GM12865 (cell line): ENCODE measurements around the gene NDUFA3.

Experiments used
- DNase-seq: peaks from one replicate; pipeline ENCODE4 v3.0.0; 2010; ENCODE audit warnings: low read depth
- H3K4me3 ChIP-seq: 2 replicates; pipeline ENCODE4 v1.5.1; 2011; ENCODE audit warnings: mild to moderate bottlenecking, low read depth, low read length, control low read depth
- CTCF ChIP-seq: IDR thresholded peaks from 2 replicates; pipeline ENCODE4 v1.5.1; 2011; ENCODE audit warnings: low read length, control low read depth, low read depth, inconsistent platforms; ENCODE audit not compliant: insufficient read depth; ENCODE audit errors: missing control alignments

The NDUFA3 gene

GRCh38 chr19:54133957-54134590 lies 31.4 kb downstream of the NDUFA3 start:
- DNase-seq, result no peak

GRCh38 chr19:54136086-54136863 lies 33.6 kb downstream of the NDUFA3 start:
- no peak for TF ChIP-seq CTCF
- DNase-seq, result no peak
- H3K4me3 ChIP-seq, result peak overlapping the region; percentile 81

More at GRCh38 chr19:54133957-54134590, 31.4 kb downstream of the NDUFA3 start:
- H3K4me3 ChIP-seq, result no peak overlapping the region
- TF ChIP-seq CTCF, result no peak

- peak overlapping the region; percentile 82 for H3K4me3 ChIP-seq
- no peak for TF ChIP-seq CTCF
- peak; percentile 100 for DNase-seq
Observed at GRCh38 chr19:54136864-54137698, 34.4 kb downstream of the NDUFA3 start.

- peak; percentile 55 for DNase-seq
- peak within 1 kb of the TSS; percentile 82 for H3K4me3 ChIP-seq
- TF ChIP-seq CTCF, result peak; percentile 19
Observed at GRCh38 chr19:54137699-54138488, 35.2 kb downstream of the NDUFA3 start, which contains the start of gene CNOT3. TSS of gene CNOT3 (plus strand) at chr19:54137762. CDS start at chr19:54142979, 5,217 bp downstream.

- TF ChIP-seq CTCF, result no peak
- no peak for DNase-seq
- peak overlapping the region; percentile 82 for H3K4me3 ChIP-seq
Observed at GRCh38 chr19:54138489-54139256, 36.0 kb downstream of the NDUFA3 start.
